Renal cortical epithelial cell (primary cell): ENCODE results near the gene DIS3L2. TPM values are rescaled to one million over a fixed set of nuclear protein-coding genes. Genes with fewer than 3 reads are reported as not detected.
"Not testable (repeated sequence)": the region's sequence is repeated elsewhere in the genome, so short reads cannot be mapped to it uniquely, and the experiment has no call there.

Experiments
- DNase-seq: peaks from one replicate; pipeline ENCODE4 v3.0.0-alpha.2; 2011; ENCODE audit warnings: low read depth
- total RNA-seq: library from RNA; depleted of rRNA; stranded (reverse); fragments of >200 nt; gene quantifications from 2 replicates; pipeline ENCODE4 v1.2.3, GENCODE V29; 2014

The DIS3L2 gene
- total RNA-seq, 1 donor from 2014 or later, result 28.5 TPM

- no peak for DNase-seq
Observed at GRCh38 chr2:232174662-232175061, 213.1 kb downstream of the DIS3L2 start.

DNA sequence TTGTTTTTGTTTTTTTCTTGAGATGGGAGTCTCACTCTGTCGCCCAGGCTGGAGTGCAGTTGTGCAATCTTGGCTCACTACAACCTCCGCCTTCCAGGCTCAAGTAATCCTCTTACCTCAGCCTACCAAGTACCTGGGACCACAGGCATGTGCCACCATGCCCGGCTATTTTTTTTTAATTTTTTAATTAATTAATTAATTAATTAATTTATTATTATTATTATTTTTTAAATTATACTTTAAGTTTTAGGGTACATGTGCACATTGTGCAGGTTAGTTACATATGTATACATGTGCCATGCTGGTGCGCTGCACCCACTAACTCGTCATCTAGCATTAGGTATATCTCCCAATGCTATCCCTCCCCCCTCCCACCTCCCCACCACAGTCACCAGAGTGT lies 215.1 kb downstream of the DIS3L2 start:
- not testable (repeated sequence) for DNase-seq

- no peak for DNase-seq
Observed at GRCh38 chr2:232183279-232183678, 221.8 kb downstream of the DIS3L2 start.

DNA sequence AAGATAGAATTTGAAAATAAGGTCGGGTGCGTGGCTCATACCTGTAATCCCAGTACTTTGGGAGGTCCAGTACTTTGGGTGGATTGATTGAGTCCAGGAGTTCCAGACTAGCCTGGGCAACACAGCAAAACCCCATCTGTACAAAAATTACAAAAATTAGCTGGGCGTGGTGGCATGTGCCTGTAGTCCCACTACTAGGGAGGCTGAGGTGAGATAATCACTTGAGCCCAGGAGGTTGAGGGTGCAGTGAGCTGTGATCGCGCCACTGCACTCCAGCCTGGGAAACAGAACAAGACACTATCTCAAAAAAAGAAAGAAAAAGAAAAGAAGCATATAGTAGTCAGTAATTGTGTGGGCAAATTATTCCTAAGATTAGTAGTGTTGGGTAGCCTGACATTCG lies 222.8 kb downstream of the DIS3L2 start:
- DNase-seq, result no peak

GRCh38 chr2:232190796-232191195 lies 229.3 kb downstream of the DIS3L2 start:
- DNase-seq, result no peak

- no peak for DNase-seq
Observed at GRCh38 chr2:232195487-232195886, 234.0 kb downstream of the DIS3L2 start.

DNA sequence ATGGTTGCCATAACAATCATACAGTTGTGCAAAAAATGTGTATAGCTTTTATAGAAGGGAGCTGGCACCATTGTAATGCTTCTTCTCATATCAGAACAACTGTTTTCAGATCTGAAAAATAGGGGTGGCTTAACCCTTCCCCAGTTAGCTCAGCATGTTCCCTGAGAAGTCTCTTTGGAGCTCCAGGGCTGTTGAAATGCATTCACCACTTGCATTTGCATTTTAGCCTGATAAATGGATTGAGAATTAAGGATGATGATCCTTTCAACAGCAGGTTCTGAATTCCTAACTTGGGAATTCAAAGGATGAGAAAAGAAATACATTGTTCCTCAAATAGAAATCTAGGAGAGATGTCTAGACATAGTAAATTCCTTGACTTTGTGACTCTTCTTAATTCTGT lies 235.3 kb downstream of the DIS3L2 start:
- DNase-seq, result no peak

- DNase-seq, result peak; percentile 89
Observed at GRCh38 chr2:232200195-232200594, 238.7 kb downstream of the DIS3L2 start.

DNA sequence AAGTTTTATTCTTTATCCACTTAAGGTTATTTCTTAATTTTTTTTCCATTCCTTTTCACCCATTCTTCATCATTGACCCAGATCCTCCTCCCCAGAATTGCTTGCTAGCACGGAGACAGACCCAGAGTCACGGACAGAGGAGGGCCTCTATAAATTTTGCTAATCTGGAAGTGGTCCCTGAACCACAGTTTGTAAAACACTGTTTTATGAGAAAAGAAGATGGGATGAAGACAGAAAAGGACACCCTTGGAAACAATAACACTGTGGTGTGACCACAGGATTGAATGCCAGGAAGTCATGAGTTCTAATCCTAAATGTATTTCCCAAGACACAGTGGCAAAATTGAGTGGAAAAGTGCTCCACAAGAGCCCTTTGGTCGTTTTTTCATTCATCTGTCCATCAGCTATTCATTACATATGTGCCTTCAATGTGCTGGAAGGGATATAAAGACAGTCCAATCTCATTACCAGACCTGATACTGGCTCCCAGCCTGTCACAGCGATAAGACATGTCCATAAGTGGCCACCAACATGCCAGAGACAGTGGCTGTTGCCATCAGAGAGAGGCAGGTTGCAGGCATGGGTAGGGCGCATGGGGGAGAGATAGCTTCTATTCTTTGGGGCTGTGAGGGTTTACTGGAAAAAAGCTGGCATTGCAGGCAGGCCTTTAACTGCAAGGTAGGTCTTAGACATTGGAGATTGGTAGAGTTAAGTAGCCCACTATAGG lies 241.8 kb downstream of the DIS3L2 start:
- DNase-seq, result peak; percentile 12

GRCh38 chr2:232203936-232204335 lies 242.4 kb downstream of the DIS3L2 start:
- DNase-seq, result peak; percentile 60

DNA sequence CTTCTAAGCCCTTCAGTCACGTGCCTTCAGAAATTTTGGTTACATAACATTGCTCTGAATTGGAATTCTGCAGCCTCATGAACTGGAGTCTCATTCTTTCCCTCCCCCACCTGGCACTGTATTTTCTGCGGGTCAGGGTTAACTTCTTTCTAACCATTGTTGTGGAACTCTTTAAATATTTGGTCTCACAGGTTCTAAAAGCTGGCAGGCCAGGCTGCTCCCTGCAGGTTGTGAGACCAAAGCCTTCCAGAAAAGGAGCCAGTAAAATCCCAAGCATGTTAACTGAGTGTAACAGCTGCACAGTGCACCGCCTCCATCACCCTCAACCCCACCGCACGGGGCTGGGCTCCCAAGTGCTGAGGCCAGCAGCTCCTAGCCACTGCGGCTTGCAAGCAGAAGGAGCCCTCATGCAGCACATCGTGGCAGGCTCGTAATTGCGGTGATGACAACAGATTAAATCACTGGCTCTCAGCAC lies 243.0 kb downstream of the DIS3L2 start:
- DNase-seq, result peak; percentile 91

DNA sequence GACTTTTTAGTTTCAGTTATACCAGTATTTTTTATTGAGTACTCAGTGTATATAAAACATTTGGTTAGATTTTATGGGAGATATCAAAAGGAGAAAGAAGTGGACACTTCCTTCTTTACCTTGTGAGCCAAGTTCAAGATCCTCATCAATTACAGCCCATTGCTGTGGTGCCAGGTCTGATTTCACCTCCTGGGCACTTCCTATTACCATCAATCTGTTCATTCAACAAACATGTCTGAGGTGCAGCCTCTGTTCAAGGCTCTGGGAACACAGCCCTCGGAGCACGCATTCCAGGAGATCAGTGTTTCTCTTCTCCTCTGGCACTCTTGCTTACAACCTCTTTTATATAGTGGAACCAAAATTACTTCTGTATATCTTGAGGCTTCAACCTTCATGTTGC lies 245.7 kb downstream of the DIS3L2 start:
- no peak for DNase-seq

DNA sequence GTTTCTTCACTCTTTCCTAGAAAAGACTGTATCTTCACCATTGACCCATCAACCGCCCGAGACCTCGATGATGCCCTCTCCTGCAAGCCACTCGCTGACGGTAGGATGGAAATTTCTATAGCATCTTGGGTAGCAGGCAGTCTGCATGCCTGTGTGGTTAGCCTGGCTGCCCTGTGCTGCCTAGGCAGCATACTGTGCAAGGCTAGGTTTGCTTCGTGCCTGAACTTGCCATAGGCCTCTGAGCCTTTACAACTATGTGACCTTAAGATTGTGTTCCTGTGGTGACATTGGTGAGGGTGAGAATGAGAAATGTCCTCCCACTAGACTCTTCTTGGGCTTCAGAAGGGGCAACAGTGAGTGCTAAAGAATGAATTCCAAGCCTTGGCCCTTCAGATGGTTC lies 248.8 kb downstream of the DIS3L2 start:
- no peak for DNase-seq

DNA sequence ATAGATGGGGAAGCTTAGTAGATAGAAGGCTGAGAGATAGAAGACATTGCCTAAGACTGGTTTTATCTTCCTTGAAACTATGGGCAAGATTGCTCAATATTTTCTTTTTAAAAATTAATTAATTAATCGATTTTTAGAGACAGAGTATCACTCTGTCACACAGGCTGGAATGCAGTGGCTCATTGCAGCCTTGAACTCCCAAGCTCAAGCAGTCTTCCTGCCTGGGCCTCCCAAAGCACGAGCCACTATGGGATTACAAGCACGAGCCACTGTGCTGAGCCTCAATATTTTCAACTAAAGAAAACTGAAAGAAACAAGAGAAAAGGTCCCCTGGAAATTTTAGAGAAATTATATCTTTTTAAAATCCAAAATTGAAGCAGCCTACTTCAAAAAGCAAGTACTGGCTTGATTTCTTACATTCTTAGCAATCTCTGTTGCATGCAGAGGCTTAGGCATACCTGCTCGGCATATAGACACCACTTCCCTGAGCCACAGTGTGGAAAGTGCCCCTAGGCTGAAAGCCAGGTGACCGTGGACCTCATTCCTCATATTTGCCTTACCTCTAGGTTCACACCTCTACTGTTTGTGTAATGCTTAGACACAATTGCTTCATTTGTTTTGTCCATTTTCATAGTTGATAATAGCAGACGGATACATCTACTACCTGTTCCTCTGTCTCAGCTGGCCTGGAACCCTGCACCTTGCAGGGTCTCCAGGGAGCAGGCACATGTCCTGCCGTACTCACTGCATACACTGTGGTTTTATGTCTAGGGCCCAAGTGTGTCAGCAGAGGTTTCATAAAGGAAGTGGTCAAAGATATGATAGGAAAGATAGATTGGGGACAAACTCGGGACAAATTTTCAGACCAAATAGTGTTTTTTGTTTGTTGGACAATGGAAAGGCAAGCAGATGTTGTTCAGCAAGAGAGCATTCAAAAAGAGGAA lies 250.5 kb downstream of the DIS3L2 start:
- no peak for DNase-seq

DNA sequence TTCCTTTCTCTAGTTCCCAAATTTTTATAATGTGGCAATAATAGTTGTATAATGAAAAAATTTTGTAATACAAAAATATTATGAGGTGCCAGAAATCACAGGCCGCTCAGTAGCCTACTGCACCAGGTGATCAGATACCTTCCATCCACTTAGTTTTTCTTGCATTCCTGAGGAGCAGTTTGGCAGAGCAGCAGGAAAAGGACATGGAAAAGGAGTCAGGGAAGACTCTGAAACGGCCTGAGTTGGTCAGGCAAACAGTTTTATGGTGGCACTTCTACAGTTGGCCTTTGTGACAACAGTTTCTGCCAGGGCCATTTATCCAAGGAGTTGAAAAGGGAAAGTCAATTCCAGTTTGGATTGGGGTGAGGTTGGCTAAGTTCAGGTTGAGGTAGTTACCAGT lies 251.7 kb downstream of the DIS3L2 start:
- DNase-seq, result no peak

- DNase-seq, result no peak
Observed at GRCh38 chr2:232214053-232214452, 252.5 kb downstream of the DIS3L2 start.

- DNase-seq, result no peak
Observed at GRCh38 chr2:232216028-232216427, 254.5 kb downstream of the DIS3L2 start.

DNA sequence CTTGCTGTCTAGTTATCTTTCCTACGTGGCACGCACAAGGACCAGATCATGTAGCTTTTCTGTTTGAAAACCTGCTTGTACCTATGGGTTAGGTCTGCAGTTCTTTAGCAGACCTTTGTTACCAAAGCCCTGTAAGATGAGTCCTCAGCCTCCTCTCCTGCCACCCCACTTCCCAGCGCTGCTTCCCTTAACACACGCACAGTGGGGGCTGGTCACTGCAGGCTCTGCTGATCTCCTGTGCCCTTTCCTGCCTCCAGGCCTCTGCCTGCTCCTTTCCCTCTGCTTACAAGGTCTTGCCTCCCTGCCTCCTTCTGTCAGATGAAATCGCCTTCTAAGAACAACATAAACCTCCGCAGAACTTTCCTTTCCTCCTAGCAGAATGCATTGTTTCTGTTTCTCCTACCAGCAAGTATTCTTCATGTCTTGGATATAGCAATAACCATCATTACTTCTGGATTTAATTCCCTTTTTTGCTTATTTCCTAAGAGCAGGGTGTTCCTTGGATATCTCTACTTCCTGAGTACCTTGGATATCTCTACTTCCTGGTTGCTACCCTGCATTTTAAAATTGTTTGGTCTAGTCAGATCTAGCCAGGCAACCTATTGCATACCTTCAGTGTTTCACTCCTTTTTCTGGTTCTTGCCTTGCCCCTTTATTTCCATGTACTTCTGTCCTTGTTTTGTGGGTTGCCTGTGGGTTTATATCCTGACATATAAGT lies 257.4 kb downstream of the DIS3L2 start:
- no peak for DNase-seq

DNA sequence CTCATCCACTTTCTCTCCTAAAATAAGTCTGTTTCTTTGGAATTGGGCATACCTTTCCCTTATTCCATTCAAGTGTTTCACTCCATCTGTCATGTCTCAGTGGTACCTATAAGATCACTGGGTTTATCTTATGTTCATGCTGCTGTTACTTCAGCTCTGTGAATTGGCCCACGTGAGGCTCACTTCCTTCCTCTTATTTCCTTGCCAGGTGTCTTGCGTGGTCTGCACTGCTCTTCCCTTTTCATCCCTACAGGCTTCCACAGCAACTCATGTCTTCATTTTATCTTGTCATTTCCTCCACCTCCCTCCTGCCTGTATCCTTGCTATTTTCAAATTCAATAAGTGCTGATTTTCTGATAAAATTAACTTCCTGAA lies 258.0 kb downstream of the DIS3L2 start:
- DNase-seq, result no peak

DNA sequence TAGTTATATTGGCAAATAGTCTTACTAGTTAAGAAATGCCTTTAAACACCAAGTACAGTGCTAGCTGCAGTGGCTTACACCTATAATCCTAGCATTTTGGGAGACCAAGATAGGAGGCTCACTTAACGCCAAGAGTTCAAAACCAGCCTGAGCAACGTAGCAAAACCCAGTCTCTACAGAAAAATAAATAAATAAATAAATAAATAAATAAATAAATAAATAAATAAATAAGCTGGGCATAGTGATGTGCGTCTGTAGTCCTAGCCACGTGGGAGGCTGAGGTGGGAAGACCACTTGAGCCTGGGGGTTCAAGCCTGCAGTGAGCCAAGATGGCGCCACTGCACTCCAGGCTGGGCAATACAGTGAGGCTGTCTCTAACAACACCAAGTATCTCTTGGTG lies 258.4 kb downstream of the DIS3L2 start:
- DNase-seq, result no peak

GRCh38 chr2:232225429-232225828 lies 263.9 kb downstream of the DIS3L2 start:
- no peak for DNase-seq

DNA sequence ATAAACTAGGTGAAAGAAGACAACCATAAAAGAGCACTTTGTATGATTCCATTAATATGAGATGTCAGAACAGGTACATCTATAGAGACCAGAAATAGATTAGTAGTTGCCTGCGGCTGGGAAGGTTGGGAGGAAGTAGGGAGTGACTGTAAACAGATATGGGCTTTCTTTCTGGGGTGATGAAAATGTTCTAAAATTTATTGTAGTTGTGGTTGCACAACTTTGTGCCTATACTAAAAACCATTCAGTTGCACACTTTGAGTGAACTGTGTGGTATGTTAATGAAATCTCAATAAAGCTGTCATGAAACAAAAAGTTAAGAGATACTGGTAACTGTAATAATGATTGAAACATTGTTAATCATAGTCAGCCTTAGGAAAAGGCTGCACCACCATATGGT lies 264.4 kb downstream of the DIS3L2 start:
- no peak for DNase-seq
